ENCODE data around the gene AKT2.

DNA sequence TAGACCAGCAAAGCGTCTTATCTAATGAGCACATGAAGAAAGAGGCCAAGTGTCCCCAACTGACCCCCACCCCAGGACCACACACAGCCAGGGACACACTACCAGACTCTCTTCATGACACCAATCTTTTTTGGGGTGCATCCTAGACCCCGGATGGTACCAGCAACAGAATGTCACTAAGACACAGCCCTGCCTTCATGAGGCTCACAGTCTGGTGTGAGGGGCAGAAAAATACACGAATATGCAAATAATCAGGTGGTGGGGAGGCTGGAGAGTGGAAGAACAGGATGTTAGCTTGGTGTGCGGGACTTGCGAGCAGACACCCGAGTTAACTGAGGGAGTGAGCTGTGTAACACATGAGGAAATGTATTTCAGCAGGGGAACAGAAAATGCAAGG, 17.5 kb downstream of the AKT2 start:
- no peak for TF ChIP-seq CTCF (IDR thresholded peaks at IDR 0.05)
- TF ChIP-seq POLR2AphosphoS5 (IDR thresholded peaks at IDR 0.05): no peak

Measured in transverse colon (tissue), 4 donors.